HG02981 (cell line): ENCODE data around the gene MAPK14.
"Not testable (repeated sequence)": the region's sequence is repeated elsewhere in the genome, so short reads cannot be mapped to it uniquely, and the experiment has no call there.

Experiments
- ATAC-seq: cut with Tn5 transposase; IDR thresholded peaks from one replicate; pipeline ENCODE4 v1.9.1; 2021; ENCODE audit warnings: mild to moderate bottlenecking, moderate library complexity; ENCODE audit not compliant: unreplicated experiment

Gene MAPK14

GRCh38 chr6:36067374-36068011 is 39.9 kb downstream of the MAPK14 start:
- ATAC-seq = no peak

GRCh38 chr6:36068012-36068392 is 40.4 kb downstream of the MAPK14 start:
- ATAC-seq = no peak

GRCh38 chr6:36068586-36068985 is 41.0 kb downstream of the MAPK14 start:
- no peak for ATAC-seq

- no peak for ATAC-seq
Measured at GRCh38 chr6:36069573-36069972, 42.0 kb downstream of the MAPK14 start.

GRCh38 chr6:36070252-36070651 is 42.6 kb downstream of the MAPK14 start:
- no peak for ATAC-seq

GRCh38 chr6:36071281-36071680 is 43.7 kb downstream of the MAPK14 start:
- no peak for ATAC-seq

GRCh38 chr6:36071714-36072113 is 44.1 kb downstream of the MAPK14 start:
- ATAC-seq = no peak

GRCh38 chr6:36072681-36073080 is 45.1 kb downstream of the MAPK14 start:
- ATAC-seq = no peak

GRCh38 chr6:36073587-36073986 is 46.0 kb downstream of the MAPK14 start:
- no peak for ATAC-seq

GRCh38 chr6:36075656-36076055 is 48.0 kb downstream of the MAPK14 start:
- ATAC-seq = no peak

- no peak for ATAC-seq
Measured at GRCh38 chr6:36076178-36077063, 48.8 kb downstream of the MAPK14 start.

GRCh38 chr6:36078159-36078558 is 50.6 kb downstream of the MAPK14 start:
- no peak for ATAC-seq

- ATAC-seq = no peak
Measured at GRCh38 chr6:36079601-36080000, 52.0 kb downstream of the MAPK14 start.

GRCh38 chr6:36082318-36082717 is 54.7 kb downstream of the MAPK14 start:
- no peak for ATAC-seq

- ATAC-seq = no peak
Measured at GRCh38 chr6:36083446-36083845, 55.8 kb downstream of the MAPK14 start.

- not testable (repeated sequence) for ATAC-seq
Measured at GRCh38 chr6:36088204-36088603, 60.6 kb downstream of the MAPK14 start.

- no peak for ATAC-seq
Measured at GRCh38 chr6:36089048-36089447, 61.4 kb downstream of the MAPK14 start.

- ATAC-seq = no peak
Measured at GRCh38 chr6:36094238-36094637, 66.6 kb downstream of the MAPK14 start.

- no peak for ATAC-seq
Measured at GRCh38 chr6:36094753-36095496, 67.3 kb downstream of the MAPK14 start.

GRCh38 chr6:36095497-36096391 is 68.1 kb downstream of the MAPK14 start:
- no peak for ATAC-seq
